Spleen (tissue), 11 donors: Measurements from ENCODE around the gene ST3GAL4. TPM values are rescaled to one million over a fixed set of nuclear protein-coding genes. Genes with fewer than 3 reads are reported as not detected.

ENCODE experiments used
- DNase-seq: peaks from one replicate; pipeline ENCODE4 v3.0.0-alpha.2; 2020
- H3K27ac ChIP-seq, 8 donors: fragments of 200-600 bp; sonication (generic) in 7 of 8; 1 replicate in 4 of 8; 2 replicates in 4 of 8; pipeline versions ENCODE4 v1.5.0 to v1.8.0; 2016 to 2021; ENCODE audit warnings: inconsistent platforms in 4 of 8, mild to moderate bottlenecking in 4 of 8, moderate library complexity in 1 of 8
- H3K27me3 ChIP-seq, 7 donors: fragments of 200-600 bp; sonication (generic) in 6 of 7; replicated peaks in 1 of 7; 1 replicate in 4 of 7; 2 replicates in 3 of 7; pipeline versions ENCODE4 v1.5.0 to v1.8.0; 2016 to 2021; ENCODE audit warnings: inconsistent platforms in 3 of 7, mild to moderate bottlenecking in 1 of 7
- H3K36me3 ChIP-seq, 6 donors: fragments of 200-600 bp; sonication (generic) in 5 of 6; 1 replicate in 4 of 6; 2 replicates in 2 of 6; pipeline versions ENCODE4 v1.5.0 to v1.8.0; 2016 to 2021; ENCODE audit warnings: inconsistent platforms in 2 of 6
- H3K4me1 ChIP-seq, 6 donors: fragments of 200-600 bp; sonication (generic) in 5 of 6; 1 replicate in 3 of 6; 2 replicates in 3 of 6; pipeline versions ENCODE4 v1.5.0 to v1.8.0; 2016 to 2021; ENCODE audit warnings: inconsistent platforms in 3 of 6
- H3K4me3 ChIP-seq, 8 donors: fragments of 200-600 bp; sonication (generic) in 7 of 8; 1 replicate in 4 of 8; 2 replicates in 4 of 8; pipeline versions ENCODE4 v1.5.0 to v1.8.0; 2016 to 2021; ENCODE audit warnings: inconsistent platforms in 4 of 8, mild to moderate bottlenecking in 4 of 8, moderate library complexity in 2 of 8
- H3K9me3 ChIP-seq, 8 donors: fragments of 200-600 bp; sonication (generic) in 7 of 8; 1 replicate in 4 of 8; 2 replicates in 4 of 8; pipeline versions ENCODE4 v1.5.0 to v1.8.0; 2016 to 2021; ENCODE audit warnings: inconsistent platforms in 4 of 8
- CTCF ChIP-seq, 11 experiments: fragments of 200-600 bp in 7 of 11; fragments of 450-650 bp in 4 of 11; sonication (generic) in 4 of 11; IDR thresholded peaks in 8 of 11; conservative IDR thresholded peaks in 3 of 11; 1 replicate in 7 of 11; 2 replicates in 4 of 11; pipeline versions ENCODE4 v1.4.0 to v1.8.0; 2016 to 2021; ENCODE audit warnings: antibody characterized with exemption in 11 of 11, inconsistent platforms in 4 of 11, mild to moderate bottlenecking in 1 of 11
- POLR2A ChIP-seq, 3 donors: fragments of 450-650 bp; IDR thresholded peaks; one replicate each; pipeline ENCODE4 v1.5.1; 2017; ENCODE audit warnings: antibody characterized with exemption in 3 of 3, mild to moderate bottlenecking in 1 of 3
- POLR2AphosphoS5 ChIP-seq, 3 donors: sonication (generic); formaldehyde crosslinking; IDR thresholded peaks; one replicate each; pipeline ENCODE4 v1.5.1; 2017; ENCODE audit warnings: antibody characterized with exemption in 3 of 3
- WGBS, 5 donors: extraction: QIAGEN DNeasy Blood & Tissue Kit in 3 of 5; methylation state at CpG; one replicate each; pipeline versions ENCODE4 v1.1.5 to v1.1.7; 2013 to 2018; 5-methylcytosine and 5-hydroxymethylcytosine counted together
- intact Hi-C: fragments of 100-400 bp; cut with DNase I; formaldehyde crosslinking; loops from one replicate; pipeline ENCODE4 v1.15.0; 2023; ENCODE audit warnings: low total_unique reads
- polyA plus RNA-seq, 3 donors: library from polyadenylated mRNA; stranded (reverse); fragments of 200-250 nt; gene quantifications; one replicate each; pipeline ENCODE4 v1.2.1, GENCODE V29; 2013
- total RNA-seq, 7 donors: library from RNA; depleted of rRNA in 3 of 7; stranded (reverse); fragments of >200 nt in 3 of 7; fragmentation: NEBNext Ultra II Directional in 4 of 7; extraction: Animal tissue kit (Norgen Biotek cat#: 25700) in 4 of 7; gene quantifications; one replicate each; pipeline versions ENCODE4 v1.1.0 to v1.2.1, GENCODE V29; 2016 to 2021
- donor health status: healthy with polysubstance abuse.
- donor health status: DM: no; HTN: no; CAD: no; lungs with moderate emphysema.
- donor health status: DM: no; HTN: no; CAD: no.
- donor health status: Bipolar disorder and iron deficiency.
- donor health status: healthy.
- donor health status: DM: no; HTN: no; CAD: no.
- donor health status: DM: yes; HTN: yes; CAD: no.

The ST3GAL4 gene
- total and polyA plus RNA-seq, 10 donors: 12.8 to 102 (median 47.4) TPM

DNA sequence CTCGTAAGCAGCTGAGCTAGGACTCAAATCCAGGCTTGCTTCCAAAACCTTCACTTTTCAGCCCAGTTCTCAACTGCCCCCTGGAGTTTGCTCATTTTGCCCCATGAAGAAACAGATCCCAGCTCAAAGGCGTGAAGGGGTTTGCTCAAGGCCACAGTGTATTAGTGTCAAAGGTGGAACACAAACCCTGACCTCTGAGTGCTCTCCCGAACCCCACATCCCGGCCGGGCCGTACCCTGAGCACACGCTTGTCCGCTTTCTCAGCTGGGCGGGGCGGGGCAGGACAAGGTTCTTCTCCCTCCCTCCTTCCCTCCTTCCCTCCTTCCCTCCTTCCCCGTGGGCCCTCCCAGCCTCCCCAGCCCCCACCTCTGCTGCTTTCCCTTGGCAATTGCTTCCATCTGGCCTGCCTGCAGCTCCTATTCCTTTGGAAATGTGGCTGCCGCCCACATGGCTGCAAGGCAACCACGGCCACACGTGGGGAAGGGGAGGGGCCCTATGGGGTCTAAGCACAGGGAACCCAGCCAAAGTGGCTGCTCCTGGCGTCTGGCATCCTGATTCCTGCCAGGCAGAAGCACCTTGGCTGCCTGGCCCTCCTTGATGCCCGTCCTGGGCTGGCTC is 4.1 kb downstream of the ST3GAL4 start:
- Histone ChIP-seq H3K36me3 (no peaks in the 10 kb centered on the region), H3K4me1 (peaks cover 21 to 91% (median 68%) of the 10 kb centered on the region in 6 donors), H3K9me3 (no peaks in the 10 kb centered on the region), H3K27me3 (no peaks in the 10 kb centered on the region), H3K27ac (peak overlapping the region in 7 of 8 donors; percentile 43 to 92 (median 88)), H3K4me3 (peak overlapping the region in 1 of 8 donors; percentile 3)
- no peak for TF ChIP-seq CTCF (IDR thresholded peaks at IDR 0.05 in 8 of 11, conservative IDR thresholded peaks at IDR 0.05 in 3 of 11)
- TF ChIP-seq POLR2AphosphoS5 (IDR thresholded peaks at IDR 0.05): peak; percentile 10 to 50 (median 35)
- 57 to 71% (median 60%) methylated on average over 15 to 16 of the region's 16 CpGs for WGBS, 5 donors
- peak; percentile 76 for DNase-seq
- intact Hi-C loops: no loop called here

DNA sequence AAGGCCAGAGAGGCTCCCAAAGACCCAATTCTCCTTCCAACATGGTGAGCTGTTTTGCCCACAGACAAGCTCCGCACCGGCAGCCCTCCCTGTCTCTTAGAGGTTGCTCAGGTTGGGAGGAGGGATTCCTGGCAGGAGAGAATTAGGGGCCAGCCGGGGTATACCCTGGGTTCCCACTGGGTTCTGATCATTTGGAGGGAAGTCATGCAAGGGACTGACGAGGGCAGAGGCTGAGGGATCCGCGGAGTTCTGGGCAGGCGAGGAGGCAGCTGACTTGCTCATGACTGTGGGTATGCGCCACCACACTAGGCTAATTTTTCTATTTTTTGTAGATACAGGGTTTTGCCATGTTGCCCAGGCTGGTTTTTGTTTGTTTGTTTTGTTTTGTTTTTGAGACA is 4.6 kb downstream of the ST3GAL4 start:
- Histone ChIP-seq H3K36me3 (no peaks in the 10 kb centered on the region), H3K4me3 (peak overlapping the region in 1 of 8 donors; percentile 3), H3K9me3 (no peaks in the 10 kb centered on the region), H3K4me1 (peaks cover 16 to 86% (median 63%) of the 10 kb centered on the region in 6 donors), H3K27ac (peak overlapping the region in 7 of 8 donors; percentile 43 to 92 (median 88)), H3K27me3 (no peaks in the 10 kb centered on the region)
- TF ChIP-seq POLR2A (IDR thresholded peaks at IDR 0.05): no peak
- no peak for TF ChIP-seq CTCF (IDR thresholded peaks at IDR 0.05 in 8 of 11, conservative IDR thresholded peaks at IDR 0.05 in 3 of 11)
- TF ChIP-seq POLR2AphosphoS5 (IDR thresholded peaks at IDR 0.05): no peak
- WGBS, 5 donors: 83 to 91% (median 85%) methylated on average over 8 of the region's 8 CpGs
- intact Hi-C loops: no loop called here
- DNase-seq: peak; percentile 69

- TF ChIP-seq POLR2AphosphoS5 (IDR thresholded peaks at IDR 0.05) (peak in 2 of 3 donors; percentile 22 to 43), POLR2A (IDR thresholded peaks at IDR 0.05) (no peak)
- Histone ChIP-seq H3K9me3 (no peaks in the 10 kb centered on the region), H3K27ac (peak overlapping the region in 5 of 8 donors; percentile 41 to 92 (median 60)), H3K27me3 (no peaks in the 10 kb centered on the region), H3K36me3 (no peaks in the 10 kb centered on the region), H3K4me1 (peaks cover 11 to 88% (median 59%) of the 10 kb centered on the region in 6 donors), H3K4me3 (no peak overlapping the region)
- WGBS, 5 donors: 46 to 69% (median 50%) methylated on average over 5 of the region's 5 CpGs
- intact Hi-C loops: no loop called here
- DNase-seq: peak; percentile 75
Measured at GRCh38 chr11:126361400-126361799, 5.9 kb downstream of the ST3GAL4 start.

DNA sequence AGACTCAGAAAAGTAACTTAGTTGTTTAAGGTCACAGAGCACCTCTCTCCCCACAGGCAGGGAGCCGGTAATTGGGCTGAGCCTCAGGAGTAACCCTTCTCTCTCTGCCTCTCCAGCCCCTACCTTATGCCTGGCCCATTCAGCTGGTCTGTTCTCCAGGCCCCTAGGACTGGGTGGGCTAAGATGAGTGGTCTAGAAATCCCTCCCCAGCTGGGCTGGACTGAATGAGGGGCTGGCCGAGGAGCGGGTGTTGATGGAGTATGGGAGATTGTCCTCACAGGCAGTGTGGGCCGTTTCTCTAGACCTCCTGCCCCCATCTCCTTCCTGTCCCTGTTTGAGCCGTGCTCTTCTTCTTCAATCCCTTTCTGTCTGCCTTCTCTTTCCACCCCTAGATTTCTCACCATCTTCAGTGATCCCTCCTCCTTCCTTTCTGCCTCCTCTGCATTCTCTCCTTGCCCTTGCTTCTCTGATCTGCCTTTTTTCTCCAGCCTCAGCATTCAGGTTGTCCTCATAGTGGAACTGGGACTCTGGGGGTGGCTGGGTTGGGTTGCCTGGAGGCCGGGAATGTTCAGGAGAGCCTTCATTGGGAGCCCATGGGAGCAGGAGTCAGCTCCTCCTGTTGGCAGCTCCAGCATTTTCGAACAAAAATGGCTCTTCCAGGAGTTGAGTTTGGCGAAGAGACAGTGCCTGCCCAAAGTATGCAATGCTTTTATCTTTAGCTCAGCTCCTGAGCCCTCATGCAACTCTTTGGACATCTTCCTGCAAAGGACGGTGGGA is 7.6 kb downstream of the ST3GAL4 start:
- Histone ChIP-seq H3K27me3 (no peaks in the 10 kb centered on the region), H3K36me3 (no peaks in the 10 kb centered on the region), H3K27ac (peak overlapping the region in 6 of 8 donors; percentile 20 to 92 (median 40)), H3K4me1 (peaks cover 10 to 88% (median 58%) of the 10 kb centered on the region in 6 donors), H3K4me3 (no peak overlapping the region), H3K9me3 (no peaks in the 10 kb centered on the region)
- WGBS, 5 donors: 64 to 75% (median 69%) methylated on average over 9 of the region's 9 CpGs
- intact Hi-C loops: no loop called here
- TF ChIP-seq POLR2A (IDR thresholded peaks at IDR 0.05) (no peak), POLR2AphosphoS5 (IDR thresholded peaks at IDR 0.05) (no peak), CTCF (IDR thresholded peaks at IDR 0.05 in 8 of 11, conservative IDR thresholded peaks at IDR 0.05 in 3 of 11) (no peak)
- DNase-seq: peak; percentile 58
